ENCODE results near the gene KLHDC10.
"Not testable (repeated sequence)": the region's sequence is repeated elsewhere in the genome, so short reads cannot be mapped to it uniquely, and the experiment has no call there.

The KLHDC10 gene

GRCh38 chr7:130160023-130160422, 89.7 kb downstream of the KLHDC10 start:
- no peak for DNase-seq

GRCh38 chr7:130160455-130160854, 90.1 kb downstream of the KLHDC10 start:
- DNase-seq, result no peak

- DNase-seq, result no peak
These were observed 91.9 kb downstream of the KLHDC10 start for GRCh38 chr7:130162196-130162595.

GRCh38 chr7:130174237-130174959, 104.1 kb downstream of the KLHDC10 start:
- no peak for DNase-seq

GRCh38 chr7:130178251-130178650, 107.9 kb downstream of the KLHDC10 start:
- no peak for DNase-seq

GRCh38 chr7:130179631-130180030, 109.3 kb downstream of the KLHDC10 start:
- no peak for DNase-seq

GRCh38 chr7:130180571-130181262, 110.4 kb downstream of the KLHDC10 start:
- no peak for DNase-seq

GRCh38 chr7:130181263-130181605, 110.9 kb downstream of the KLHDC10 start:
- DNase-seq, result no peak

GRCh38 chr7:130182990-130183389, 112.7 kb downstream of the KLHDC10 start:
- DNase-seq, result no peak

GRCh38 chr7:130184349-130184748, 114.0 kb downstream of the KLHDC10 start:
- not testable (repeated sequence) for DNase-seq
